NT2/D1 (cell line): ENCODE results near the gene TMPRSS2.

Experiments
- SUZ12 ChIP-seq: IDR thresholded peaks from 2 replicates; pipeline ENCODE4 v1.6.1; 2011; ENCODE audit not compliant: insufficient read length, insufficient read depth; ENCODE audit errors: extremely low read depth
- YY1 ChIP-seq: IDR thresholded peaks from 2 replicates; pipeline ENCODE4 v1.6.1; 2011; ENCODE audit not compliant: insufficient read length, insufficient read depth
- ZNF274 ChIP-seq: IDR thresholded peaks from 2 replicates; pipeline ENCODE4 v1.6.1; 2011; ENCODE audit warnings: mild to moderate bottlenecking, low read depth, low read length

GRCh38 chr21:41472753-41473548 lies 35.0 kb downstream of the TMPRSS2 start:
- TF ChIP-seq SUZ12 (no peak), ZNF274 (no peak), YY1 (no peak)
